Umbilical cord (tissue), 1 donor: ENCODE data around the gene SPDYC. TPM values are rescaled to one million over a fixed set of nuclear protein-coding genes. Genes with fewer than 3 reads are reported as not detected.

ENCODE experiments used
- total RNA-seq: library from RNA; depleted of rRNA; stranded (reverse); fragments of >200 nt; gene quantifications from one replicate; pipeline ENCODE4 v1.2.3, GENCODE V29; 2014; ENCODE audit warnings: low replicate concordance; ENCODE audit not compliant: insufficient read depth

The SPDYC gene
- total RNA-seq, 1 donor from 2014 or later, result not detected

Other genes with a start within 250 kb of the SPDYC start
- 3.6 TPM for gene PPP2R5B, start 245.5 kb upstream of the SPDYC start, total RNA-seq
- gene GPHA2, start 234.3 kb upstream of the SPDYC start, total RNA-seq, result not detected
- not detected for gene MAJIN, start 198.1 kb upstream of the SPDYC start, total RNA-seq
- gene BATF2, start 173.3 kb upstream of the SPDYC start, total RNA-seq, result not detected
- gene ARL2, start 156.1 kb upstream of the SPDYC start, total RNA-seq, result 60.2 TPM
- 19.0 TPM for gene SNX15, start 142.8 kb upstream of the SPDYC start, total RNA-seq
- 11.8 TPM for gene SAC3D1, start 129.0 kb upstream of the SPDYC start, total RNA-seq
- gene NAALADL1, start 111.7 kb upstream of the SPDYC start, total RNA-seq, result 4.1 TPM
- 3.1 TPM for gene CDCA5, start 86.2 kb upstream of the SPDYC start, total RNA-seq
- gene ZFPL1, start 86.0 kb upstream of the SPDYC start, total RNA-seq, result 28.6 TPM
- 117 TPM for gene VPS51, start 74.0 kb upstream of the SPDYC start, total RNA-seq
- gene TM7SF2, start 58.4 kb upstream of the SPDYC start, total RNA-seq, result 15.2 TPM
- gene ZNHIT2, start 52.5 kb upstream of the SPDYC start, total RNA-seq, result 5.8 TPM
- gene FAU, start 48.1 kb upstream of the SPDYC start, total RNA-seq, result 267 TPM
- 19.5 TPM for gene MRPL49, start 47.9 kb upstream of the SPDYC start, total RNA-seq
- 13.0 TPM for gene SYVN1, start 35.7 kb upstream of the SPDYC start, total RNA-seq
- gene CAPN1, start 11.7 kb downstream of the SPDYC start, total RNA-seq, result 59.5 TPM
- gene POLA2, start 91.7 kb downstream of the SPDYC start, total RNA-seq, result 3.6 TPM
- 8.4 TPM for gene CDC42EP2, start 144.6 kb downstream of the SPDYC start, total RNA-seq
- 34.7 TPM for gene DPF2, start 163.6 kb downstream of the SPDYC start, total RNA-seq
- gene TIGD3, start 184.5 kb downstream of the SPDYC start, total RNA-seq, result 1.4 TPM
- gene SLC25A45, start 212.4 kb downstream of the SPDYC start, total RNA-seq, result 5.3 TPM
- gene FRMD8, start 216.4 kb downstream of the SPDYC start, total RNA-seq, result 80.2 TPM